HG03196 (cell line): ENCODE results near the gene LRRC23.

Source experiments
- ATAC-seq: cut with Tn5 transposase; IDR thresholded peaks from one replicate; pipeline ENCODE4 v1.9.1; 2021; ENCODE audit not compliant: unreplicated experiment

Gene LRRC23

DNA sequence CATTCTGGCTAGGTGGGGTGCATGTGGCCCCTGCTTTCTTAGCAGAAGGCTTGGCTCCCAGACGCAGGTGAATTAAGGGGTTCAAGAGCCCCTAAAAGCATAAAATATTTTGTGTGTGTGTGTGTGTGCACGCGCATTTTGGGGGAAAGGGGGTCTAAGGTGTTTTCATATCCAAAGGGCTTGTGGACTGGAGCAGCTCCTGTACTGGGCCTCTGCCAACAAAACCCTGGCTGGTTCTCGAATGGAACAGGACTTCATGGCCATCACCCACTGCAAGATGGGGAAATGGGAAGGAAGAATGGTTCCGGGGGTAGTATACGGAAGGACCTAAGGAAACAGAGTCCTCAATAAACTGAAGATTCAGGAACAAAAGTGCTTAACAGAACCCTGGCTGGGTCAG, 19.2 kb downstream of the LRRC23 start:
- ATAC-seq = no peak

DNA sequence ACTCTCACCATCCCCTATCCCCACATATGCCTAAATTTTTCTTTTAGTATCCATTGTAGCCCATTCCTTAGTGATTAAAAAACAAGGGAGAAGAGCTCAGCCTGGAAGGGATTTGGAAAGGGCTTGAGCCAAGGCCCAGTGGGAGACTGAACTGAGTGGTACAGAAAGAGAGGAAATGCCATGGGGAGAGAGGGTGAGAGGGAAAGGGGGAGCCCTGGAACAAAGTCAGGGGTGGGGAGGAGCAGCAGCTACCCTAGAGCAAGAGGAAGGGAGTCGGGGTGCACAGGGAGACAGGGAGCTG, 20.6 kb downstream of the LRRC23 start:
- no peak for ATAC-seq

DNA sequence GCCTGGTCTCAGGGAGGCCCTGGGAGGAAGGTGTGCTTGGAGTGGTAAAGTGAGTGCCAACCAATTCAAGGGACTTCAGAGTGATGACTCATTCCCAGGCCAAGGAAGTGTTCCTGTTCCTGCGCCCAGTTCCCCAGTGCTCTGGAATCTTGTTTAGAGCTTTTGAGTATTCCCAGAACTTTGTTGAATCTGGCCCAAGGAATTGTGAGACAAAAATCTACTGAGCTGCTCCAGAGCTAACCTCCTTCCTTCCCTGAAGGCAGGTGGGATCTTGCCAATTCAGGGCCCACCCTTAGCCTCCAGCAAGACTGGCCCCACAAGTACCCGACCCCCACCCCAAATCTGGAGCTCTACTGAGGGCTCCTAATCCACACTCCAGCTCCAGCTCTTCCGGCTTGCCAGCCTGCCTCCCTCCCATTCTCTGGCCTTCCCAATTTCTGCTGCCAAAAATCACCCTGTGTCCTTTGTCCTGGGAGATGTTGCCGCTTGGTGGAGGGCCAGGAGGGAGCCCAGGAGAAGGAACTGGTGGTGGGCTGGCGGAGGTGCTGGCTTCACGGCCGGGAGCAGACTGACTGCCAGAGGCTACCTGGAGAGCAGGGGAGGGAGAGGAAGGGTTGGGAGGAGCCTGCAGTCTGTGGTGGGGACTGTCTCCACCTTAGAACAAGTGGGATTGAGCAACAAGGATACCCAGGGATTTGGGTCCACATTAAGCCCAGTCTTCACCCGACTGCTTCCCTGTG, 21.1 kb downstream of the LRRC23 start:
- no peak for ATAC-seq

DNA sequence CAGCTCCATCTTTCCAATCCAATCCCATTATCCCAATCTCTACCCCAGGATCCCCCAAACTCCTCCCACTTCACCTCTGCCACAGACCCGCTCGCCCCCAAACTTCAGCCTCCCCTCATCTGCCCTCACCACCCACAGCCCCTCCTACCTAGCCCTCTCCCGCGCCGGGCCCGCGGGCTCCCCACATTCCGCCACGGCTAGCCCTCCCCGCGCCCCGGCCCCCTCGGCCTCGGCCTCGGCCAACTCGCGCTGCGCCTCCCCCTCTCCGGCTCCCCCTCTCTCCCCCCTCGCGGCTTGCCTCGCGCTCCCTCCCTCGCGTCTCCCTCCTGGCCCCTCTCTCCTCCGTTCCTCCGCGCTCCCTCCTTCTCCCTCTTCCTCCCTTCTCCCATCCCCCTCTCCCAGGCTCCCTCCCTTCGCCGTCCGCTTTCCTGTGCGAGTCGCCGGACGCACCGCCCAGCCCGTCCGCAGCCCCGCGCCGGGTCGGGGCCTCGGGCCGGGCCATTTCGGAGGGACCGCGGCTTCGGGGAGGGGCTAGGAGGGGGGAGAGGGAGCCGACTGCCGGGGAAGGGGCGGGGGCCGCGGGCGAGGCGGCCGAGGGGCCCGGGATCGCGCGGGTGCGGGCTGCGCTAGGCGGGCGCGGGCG, 22.9 kb downstream of the LRRC23 start, which contains the start of gene ATN1:
ATN1 (plus strand) TSS at position 581 of the 643 bp plus-strand sequence. CDS start 6,043 bp downstream, outside the sequence.
- no peak for ATAC-seq

DNA sequence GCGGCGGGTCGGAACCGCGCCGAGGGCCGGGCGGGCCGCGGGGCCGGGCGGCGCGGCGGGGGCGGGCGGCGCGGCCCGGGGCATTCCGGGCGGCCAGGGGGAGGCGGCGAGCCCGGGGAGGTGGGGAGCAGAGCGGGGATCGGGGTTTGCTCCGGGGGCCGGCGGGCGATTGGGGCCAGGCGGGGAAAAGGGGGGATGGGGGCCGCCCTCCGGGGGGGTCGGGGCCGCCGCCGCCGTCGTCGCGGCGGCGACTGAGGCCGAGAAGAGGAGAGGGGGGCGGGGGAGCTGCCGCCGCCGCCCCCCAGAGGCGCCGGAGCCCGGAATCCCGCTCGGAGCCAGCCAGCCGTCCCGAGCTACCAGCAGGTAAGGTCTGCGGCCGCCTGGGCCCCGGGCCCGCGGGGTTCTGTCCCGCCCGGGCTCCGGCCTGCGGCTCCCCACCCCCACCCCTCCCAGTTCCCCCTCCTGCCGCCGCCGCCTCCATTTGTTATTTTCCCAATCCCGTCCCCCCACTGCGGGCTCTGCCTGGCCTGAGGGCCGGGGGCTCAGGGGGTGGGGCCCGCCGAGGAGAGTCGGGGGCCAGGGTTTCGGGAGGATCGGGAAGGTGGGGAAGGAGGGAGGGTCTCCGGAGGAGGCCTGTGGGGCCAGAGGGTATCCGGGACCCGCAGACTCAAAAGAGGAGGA, 23.5 kb downstream of the LRRC23 start:
- ATAC-seq = no peak

DNA sequence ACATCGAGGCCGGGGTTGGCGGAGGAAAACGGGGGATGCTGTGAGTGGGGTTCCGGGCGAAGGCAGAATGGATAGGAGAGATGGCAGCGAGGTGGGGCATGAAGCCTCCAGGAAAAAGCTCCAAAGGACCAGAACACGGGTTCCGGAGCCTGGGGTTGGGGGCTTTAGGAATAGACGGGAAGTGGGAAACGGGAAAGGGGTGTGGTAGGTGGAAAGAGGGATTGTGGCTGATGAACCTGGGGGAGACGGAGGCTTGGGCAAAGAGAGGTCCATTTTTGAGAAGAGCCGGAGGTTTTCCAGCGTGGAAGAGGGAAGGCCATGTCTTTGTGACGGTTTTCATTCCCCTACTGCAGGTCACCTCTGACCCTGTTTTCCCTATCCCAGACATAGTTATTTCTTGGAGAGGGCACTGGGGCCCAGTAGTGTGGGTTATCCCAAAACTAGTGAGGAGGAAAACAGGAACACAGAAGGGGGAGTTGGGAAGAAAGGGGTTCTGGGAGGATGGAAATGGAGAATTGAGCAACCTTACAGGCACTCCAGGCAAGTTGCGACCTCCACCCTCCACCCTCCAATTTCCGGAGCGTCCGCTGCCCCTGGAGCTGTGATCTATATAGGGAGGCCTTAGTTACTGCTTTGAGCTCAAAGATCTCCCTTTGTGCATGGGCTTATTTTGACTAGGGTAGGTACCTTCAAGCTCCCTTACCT, 24.2 kb downstream of the LRRC23 start:
- no peak for ATAC-seq

DNA sequence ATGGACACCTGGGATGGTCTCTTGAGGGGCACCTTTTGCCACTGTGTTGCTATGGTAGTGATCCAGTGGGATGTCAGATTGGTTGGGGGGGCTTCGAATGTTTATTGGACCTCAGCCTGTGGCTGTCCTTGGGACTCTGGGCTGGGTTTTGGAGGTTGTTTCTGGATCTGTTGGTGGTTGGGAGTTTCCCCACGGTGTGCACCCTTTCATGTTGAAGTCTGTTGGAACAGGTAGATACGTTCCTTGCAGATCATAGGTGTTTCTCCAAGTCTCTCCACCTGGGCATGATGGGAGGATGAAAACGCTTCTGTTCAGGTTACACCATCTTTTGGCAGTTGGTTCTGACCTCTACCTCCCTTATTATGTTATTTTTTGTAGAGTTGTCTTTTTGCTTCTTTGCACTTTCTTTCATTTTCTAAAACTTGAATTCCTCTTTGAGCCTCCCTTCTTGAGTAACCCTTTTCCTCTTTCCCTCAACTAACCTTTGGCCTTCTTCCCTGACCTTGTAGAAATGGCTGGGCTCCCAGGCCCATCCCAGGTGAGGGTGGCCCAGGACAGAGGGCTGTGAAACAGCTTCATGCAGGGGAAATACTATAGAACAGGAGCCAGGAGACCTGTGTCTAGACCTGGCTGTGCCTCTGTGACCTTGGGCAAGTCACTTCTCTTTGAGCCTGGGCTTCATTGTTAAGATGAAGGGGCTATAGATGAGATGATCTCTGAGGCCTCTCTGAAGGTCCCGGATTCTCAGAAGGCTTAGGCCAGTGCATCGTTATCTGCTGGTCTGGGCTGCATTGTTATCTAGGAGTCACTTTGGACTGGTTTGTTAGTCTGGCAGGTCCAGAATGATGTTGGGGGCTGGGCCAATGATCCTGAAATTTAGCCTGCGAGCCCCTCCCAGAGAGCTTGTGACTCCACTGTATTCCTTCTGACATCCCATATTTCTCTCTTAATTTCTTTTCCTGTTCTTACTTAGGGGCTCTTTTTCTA, 25.1 kb downstream of the LRRC23 start:
- ATAC-seq = no peak

DNA sequence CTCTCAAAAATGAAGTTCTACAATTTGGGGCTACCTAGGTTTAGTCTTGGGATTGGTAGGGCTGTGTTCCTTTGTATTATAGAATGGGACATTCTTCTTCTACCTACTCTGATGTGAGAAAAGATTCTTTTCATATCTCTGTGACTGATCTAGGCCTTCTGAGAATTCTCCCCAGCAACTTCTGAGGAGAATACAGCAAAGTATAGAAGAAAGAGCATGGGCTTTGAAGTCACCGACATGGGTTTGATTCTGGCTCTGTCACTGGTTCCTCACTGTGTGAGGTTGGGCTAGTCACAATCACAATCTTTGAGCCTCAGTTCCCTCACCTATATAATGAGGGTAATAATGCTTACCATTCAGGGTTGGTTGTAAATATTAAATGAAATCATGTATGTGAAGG, 28.1 kb downstream of the LRRC23 start:
- ATAC-seq = no peak

DNA sequence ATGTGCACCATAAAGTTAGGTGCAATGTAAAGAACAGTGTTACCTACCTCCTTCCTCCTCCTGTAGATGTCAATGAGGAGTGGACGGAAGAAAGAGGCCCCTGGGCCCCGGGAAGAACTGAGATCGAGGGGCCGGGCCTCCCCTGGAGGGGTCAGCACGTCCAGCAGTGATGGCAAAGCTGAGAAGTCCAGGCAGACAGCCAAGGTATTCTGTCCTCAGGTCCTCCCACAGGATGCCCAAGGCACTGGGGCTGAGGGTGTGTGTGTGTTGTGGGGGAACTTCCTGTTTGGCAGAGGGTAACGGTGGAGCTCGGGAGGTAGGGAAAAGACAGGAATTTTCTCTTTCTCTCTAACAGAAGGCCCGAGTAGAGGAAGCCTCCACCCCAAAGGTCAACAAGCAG, 29.5 kb downstream of the LRRC23 start:
- ATAC-seq = no peak

DNA sequence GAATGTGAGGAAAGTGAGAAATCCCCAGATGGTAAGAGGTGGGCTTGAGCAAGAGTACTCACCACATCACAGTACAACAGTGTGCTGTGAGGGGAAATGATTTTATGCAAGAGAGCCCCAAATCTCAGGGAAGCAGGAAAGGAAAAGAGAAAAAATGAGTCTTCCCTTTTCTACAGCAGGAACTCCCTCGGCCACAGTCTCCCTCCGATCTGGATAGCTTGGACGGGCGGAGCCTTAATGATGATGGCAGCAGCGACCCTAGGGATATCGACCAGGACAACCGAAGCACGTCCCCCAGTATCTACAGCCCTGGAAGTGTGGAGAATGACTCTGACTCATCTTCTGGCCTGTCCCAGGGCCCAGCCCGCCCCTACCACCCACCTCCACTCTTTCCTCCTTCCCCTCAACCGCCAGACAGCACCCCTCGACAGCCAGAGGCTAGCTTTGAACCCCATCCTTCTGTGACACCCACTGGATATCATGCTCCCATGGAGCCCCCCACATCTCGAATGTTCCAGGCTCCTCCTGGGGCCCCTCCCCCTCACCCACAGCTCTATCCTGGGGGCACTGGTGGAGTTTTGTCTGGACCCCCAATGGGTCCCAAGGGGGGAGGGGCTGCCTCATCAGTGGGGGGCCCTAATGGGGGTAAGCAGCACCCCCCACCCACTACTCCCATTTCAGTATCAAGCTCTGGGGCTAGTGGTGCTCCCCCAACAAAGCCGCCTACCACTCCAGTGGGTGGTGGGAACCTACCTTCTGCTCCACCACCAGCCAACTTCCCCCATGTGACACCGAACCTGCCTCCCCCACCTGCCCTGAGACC, 31.0 kb downstream of the LRRC23 start:
- ATAC-seq = no peak

DNA sequence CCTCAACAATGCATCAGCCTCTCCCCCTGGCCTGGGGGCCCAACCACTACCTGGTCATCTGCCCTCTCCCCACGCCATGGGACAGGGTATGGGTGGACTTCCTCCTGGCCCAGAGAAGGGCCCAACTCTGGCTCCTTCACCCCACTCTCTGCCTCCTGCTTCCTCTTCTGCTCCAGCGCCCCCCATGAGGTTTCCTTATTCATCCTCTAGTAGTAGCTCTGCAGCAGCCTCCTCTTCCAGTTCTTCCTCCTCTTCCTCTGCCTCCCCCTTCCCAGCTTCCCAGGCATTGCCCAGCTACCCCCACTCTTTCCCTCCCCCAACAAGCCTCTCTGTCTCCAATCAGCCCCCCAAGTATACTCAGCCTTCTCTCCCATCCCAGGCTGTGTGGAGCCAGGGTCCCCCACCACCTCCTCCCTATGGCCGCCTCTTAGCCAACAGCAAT, 31.6 kb downstream of the LRRC23 start:
- ATAC-seq = no peak

DNA sequence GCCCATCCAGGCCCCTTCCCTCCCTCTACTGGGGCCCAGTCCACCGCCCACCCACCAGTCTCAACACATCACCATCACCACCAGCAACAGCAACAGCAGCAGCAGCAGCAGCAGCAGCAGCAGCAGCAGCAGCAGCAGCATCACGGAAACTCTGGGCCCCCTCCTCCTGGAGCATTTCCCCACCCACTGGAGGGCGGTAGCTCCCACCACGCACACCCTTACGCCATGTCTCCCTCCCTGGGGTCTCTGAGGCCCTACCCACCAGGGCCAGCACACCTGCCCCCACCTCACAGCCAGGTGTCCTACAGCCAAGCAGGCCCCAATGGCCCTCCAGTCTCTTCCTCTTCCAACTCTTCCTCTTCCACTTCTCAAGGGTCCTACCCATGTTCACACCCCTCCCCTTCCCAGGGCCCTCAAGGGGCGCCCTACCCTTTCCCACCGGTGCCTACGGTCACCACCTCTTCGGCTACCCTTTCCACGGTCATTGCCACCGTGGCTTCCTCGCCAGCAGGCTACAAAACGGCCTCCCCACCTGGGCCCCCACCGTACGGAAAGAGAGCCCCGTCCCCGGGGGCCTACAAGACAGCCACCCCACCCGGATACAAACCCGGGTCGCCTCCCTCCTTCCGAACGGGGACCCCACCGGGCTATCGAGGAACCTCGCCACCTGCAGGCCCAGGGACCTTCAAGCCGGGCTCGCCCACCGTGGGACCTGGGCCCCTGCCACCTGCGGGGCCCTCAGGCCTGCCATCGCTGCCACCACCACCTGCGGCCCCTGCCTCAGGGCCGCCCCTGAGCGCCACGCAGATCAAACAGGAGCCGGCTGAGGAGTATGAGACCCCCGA, 32.2 kb downstream of the LRRC23 start:
- no peak for ATAC-seq

DNA sequence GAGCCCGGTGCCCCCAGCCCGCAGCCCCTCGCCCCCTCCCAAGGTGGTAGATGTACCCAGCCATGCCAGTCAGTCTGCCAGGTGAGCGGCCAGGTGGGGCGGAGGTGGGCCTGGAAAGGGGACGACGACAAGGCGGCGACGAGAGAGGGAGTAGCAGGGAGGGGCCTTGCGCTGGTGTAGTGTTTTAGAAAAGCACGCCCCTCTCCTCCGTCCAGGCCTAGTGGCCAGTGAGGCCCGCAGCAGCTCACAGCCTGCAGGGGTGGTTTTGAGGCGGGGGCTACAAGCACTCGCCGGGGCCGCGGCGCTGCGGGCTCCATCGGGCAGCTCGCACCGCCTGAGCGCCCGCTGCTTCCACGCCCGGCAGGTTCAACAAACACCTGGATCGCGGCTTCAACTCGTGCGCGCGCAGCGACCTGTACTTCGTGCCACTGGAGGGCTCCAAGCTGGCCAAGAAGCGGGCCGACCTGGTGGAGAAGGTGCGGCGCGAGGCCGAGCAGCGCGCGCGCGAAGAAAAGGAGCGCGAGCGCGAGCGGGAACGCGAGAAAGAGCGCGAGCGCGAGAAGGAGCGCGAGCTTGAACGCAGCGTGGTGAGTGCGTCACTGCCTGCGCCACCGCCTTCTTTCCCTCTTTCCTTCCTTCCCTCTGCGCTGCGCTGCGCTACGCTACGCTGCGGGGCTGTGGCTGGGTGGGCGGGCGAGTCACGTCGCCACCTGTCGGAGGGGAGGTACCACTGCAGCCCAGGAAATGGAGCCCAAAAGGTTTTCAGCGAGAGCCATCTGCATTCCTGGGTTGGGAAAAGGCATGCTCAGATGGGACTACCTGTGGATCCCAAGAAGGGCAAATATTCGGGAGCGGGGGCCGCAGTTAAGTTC, 33.1 kb downstream of the LRRC23 start:
- peak; percentile 69 for ATAC-seq

DNA sequence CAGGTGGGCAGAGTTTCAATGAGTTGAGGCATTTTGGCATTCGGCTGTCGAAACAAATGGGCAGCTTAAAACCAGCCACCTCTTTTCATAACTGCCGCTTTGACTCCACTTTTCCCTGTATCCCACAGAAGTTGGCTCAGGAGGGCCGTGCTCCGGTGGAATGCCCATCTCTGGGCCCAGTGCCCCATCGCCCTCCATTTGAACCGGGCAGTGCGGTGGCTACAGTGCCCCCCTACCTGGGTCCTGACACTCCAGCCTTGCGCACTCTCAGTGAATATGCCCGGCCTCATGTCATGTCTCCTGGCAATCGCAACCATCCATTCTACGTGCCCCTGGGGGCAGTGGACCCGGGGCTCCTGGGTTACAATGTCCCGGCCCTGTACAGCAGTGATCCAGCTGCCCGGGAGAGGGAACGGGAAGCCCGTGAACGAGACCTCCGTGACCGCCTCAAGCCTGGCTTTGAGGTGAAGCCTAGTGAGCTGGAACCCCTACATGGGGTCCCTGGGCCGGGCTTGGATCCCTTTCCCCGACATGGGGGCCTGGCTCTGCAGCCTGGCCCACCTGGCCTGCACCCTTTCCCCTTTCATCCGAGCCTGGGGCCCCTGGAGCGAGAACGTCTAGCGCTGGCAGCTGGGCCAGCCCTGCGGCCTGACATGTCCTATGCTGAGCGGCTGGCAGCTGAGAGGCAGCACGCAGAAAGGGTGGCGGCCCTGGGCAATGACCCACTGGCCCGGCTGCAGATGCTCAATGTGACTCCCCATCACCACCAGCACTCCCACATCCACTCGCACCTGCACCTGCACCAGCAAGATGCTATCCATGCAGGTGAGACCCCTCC, 34.0 kb downstream of the LRRC23 start:
- no peak for ATAC-seq

DNA sequence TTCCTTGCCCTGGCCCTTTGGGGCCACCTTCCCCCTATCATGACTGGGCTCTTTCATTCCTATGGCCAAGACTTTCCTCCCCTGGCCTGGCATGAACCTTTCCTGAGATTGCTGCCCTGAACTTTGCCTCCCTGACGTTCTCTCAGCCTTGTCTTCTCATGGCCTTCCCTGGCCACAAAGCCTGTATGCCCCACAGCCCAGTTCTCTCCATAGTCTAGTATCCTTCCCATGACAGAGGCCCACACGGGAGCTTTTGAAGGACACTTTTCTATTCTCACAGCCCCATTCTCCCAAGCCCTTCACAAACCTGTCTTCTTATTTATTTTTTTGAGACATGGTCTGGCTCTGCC, 34.5 kb downstream of the LRRC23 start:
- ATAC-seq = no peak

DNA sequence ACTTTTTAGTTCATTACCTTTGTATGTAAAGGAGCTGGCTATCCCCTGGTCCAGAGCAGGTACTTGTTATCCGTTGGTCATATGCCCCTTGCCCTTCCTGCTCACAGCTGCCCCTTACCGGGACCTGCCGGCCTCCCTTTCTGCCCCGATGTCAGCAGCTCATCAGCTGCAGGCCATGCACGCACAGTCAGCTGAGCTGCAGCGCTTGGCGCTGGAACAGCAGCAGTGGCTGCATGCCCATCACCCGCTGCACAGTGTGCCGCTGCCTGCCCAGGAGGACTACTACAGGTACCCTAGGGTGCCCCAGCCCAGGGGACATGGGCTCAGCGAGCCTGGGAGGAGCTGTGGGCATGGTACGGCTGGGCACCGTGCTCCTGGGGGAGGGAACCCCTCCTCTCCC, 36.6 kb downstream of the LRRC23 start:
- no peak for ATAC-seq

DNA sequence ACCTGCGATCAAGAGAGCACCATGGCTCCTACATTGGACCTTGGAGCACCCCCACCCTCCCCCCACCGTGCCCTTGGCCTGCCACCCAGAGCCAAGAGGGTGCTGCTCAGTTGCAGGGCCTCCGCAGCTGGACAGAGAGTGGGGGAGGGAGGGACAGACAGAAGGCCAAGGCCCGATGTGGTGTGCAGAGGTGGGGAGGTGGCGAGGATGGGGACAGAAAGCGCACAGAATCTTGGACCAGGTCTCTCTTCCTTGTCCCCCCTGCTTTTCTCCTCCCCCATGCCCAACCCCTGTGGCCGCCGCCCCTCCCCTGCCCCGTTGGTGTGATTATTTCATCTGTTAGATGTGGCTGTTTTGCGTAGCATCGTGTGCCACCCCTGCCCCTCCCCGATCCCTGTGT, 37.2 kb downstream of the LRRC23 start:
- ATAC-seq = no peak
